ENCODE measurements around the gene DBNDD2. TPM values are rescaled to one million over a fixed set of nuclear protein-coding genes. Genes with fewer than 3 reads are reported as not detected.

DBNDD2 gene
- total RNA-seq, 2 experiments from 2014 or later, result 13.2 to 15.7 TPM

DNA sequence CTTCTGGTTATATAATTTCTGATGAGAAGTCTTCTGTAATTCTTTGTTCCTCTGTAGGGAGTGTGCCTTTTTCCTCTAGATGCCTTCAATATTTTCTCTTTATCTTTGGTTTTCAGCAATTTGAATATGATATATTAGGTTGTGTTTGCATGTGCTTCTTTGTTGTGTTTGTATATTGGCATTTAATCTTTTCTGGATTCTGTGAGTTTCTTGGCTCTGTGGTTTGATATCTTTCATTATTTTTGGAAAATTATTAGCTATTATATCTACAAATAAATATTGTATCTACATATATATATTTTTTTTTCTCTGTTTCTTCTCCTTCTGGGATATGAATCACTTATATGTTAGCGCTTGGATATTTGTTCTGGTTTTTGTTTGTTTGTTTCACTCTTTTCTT lies 9.1 kb upstream of the DBNDD2 start:
- Histone ChIP-seq H3K27me3 (ENCODE audit: control insufficient read depth in 1 of 2, insufficient read depth in 2 of 2, low read length in 2 of 2) (no peaks in the 10 kb centered on the region), H3K27ac (ENCODE audit: low read depth in 1 of 2, low read length in 2 of 2) (no peak overlapping the region), H3K4me1 (ENCODE audit: insufficient read depth, low read length) (no peaks in the 10 kb centered on the region), H3K9me3 (ENCODE audit: control insufficient read depth in 1 of 2, insufficient read depth in 1 of 2, low read length in 2 of 2) (peaks cover 10 to 18% of the 10 kb centered on the region in 2 experiments), H3K36me3 (ENCODE audit: insufficient read depth, low read length) (peaks cover 6% of the 10 kb centered on the region), H3K4me3 (ENCODE audit: low read length) (no peak overlapping the region)
- intact Hi-C loops (cut with DNase I, micrococcal nuclease), result no loop called here
- DNase-seq, result no peak
- peaks cover 29% of the 10 kb centered on the region for H3K36me3 Mint-ChIP-seq (ENCODE audit: low read depth)
- CTCF ChIA-PET, result interaction anchor here (0.8 kb wide), 1 partner anchor 25 kb away, joined by 3 read pairs; no protein-coding TSS in a partner anchor
- TF ChIP-seq, protein P1, sequence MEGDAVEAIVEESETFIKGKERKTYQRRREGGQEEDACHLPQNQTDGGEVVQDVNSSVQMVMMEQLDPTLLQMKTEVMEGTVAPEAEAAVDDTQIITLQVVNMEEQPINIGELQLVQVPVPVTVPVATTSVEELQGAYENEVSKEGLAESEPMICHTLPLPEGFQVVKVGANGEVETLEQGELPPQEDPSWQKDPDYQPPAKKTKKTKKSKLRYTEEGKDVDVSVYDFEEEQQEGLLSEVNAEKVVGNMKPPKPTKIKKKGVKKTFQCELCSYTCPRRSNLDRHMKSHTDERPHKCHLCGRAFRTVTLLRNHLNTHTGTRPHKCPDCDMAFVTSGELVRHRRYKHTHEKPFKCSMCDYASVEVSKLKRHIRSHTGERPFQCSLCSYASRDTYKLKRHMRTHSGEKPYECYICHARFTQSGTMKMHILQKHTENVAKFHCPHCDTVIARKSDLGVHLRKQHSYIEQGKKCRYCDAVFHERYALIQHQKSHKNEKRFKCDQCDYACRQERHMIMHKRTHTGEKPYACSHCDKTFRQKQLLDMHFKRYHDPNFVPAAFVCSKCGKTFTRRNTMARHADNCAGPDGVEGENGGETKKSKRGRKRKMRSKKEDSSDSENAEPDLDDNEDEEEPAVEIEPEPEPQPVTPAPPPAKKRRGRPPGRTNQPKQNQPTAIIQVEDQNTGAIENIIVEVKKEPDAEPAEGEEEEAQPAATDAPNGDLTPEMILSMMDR (IDR thresholded peaks at IDR 0.05), result no peak
- no peak overlapping the region for H3K27ac Mint-ChIP-seq
- no peaks in the 10 kb centered on the region for H3K4me1 Mint-ChIP-seq (ENCODE audit: low read depth)
- H3K9me3 Mint-ChIP-seq, result peaks cover 11% of the 10 kb centered on the region
- no peaks in the 10 kb centered on the region for H3K27me3 Mint-ChIP-seq
- no peak for ATAC-seq (ENCODE audit: poor library complexity)
- POLR2A ChIA-PET, result no interaction called here
- H3K4me3 Mint-ChIP-seq, result no peak overlapping the region

DNA sequence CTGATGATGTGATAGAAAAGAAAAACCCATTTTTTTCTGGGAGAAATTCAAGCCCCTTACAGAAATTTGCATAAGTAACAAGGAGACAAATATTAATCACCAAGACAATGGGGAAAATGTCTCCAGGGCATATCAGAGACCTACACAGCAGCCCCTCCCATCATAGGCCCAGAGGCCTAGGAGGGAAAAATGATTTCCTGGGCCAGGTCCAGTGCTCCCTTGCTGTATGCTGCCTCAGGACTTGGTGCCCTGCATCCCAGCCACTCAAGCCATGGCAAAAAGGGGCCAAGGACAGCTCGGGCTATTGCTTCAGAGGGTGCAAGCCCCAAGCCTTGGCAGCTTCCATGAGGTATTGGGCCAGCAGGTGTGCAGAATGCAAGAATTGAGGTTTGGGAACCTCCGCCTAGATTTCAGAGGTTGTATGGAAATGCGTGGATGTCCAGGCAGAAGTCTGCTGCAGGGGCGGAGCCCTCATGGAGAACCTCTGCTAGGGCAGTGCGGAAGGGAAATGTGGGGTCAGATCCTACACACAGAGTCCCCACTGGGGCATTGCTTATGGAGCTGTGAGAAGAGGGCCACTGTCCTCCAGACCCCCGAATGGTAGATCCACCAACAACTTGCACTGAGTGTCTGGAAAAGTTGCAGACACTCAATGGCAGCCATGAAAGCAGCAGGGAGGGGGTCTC lies 7.6 kb upstream of the DBNDD2 start:
- ATAC-seq (ENCODE audit: poor library complexity) (no peak), DNase-seq (no peak)
- H3K27me3 Mint-ChIP-seq, result no peaks in the 10 kb centered on the region
- no peaks in the 10 kb centered on the region for H3K36me3 ChIP-seq (ENCODE audit: insufficient read depth, low read length)
- peaks cover 11% of the 10 kb centered on the region for H3K9me3 Mint-ChIP-seq
- H3K27ac Mint-ChIP-seq, result no peak overlapping the region
- H3K4me1 ChIP-seq (ENCODE audit: insufficient read depth, low read length), result peaks cover 6% of the 10 kb centered on the region
- H3K36me3 Mint-ChIP-seq (ENCODE audit: low read depth), result peaks cover 29% of the 10 kb centered on the region
- H3K4me1 Mint-ChIP-seq (ENCODE audit: low read depth), result peaks cover 9% of the 10 kb centered on the region
- H3K9me3 ChIP-seq (ENCODE audit: control insufficient read depth in 1 of 2, insufficient read depth in 1 of 2, low read length in 2 of 2), result peaks cover 10 to 18% of the 10 kb centered on the region in 2 experiments
- no peak overlapping the region for H3K4me3 ChIP-seq (ENCODE audit: low read length)
- TF ChIP-seq, protein P1 (IDR thresholded peaks at IDR 0.05), result no peak
- ChIA-PET POLR2A (no interaction called here), CTCF (no interaction called here)
- no peaks in the 10 kb centered on the region for H3K27me3 ChIP-seq (ENCODE audit: control insufficient read depth in 1 of 2, insufficient read depth in 2 of 2, low read length in 2 of 2)
- H3K27ac ChIP-seq (ENCODE audit: low read depth in 1 of 2, low read length in 2 of 2), result no peak overlapping the region
- intact Hi-C loops (cut with DNase I, micrococcal nuclease), result no loop called here
- H3K4me3 Mint-ChIP-seq, result no peak overlapping the region

DNA sequence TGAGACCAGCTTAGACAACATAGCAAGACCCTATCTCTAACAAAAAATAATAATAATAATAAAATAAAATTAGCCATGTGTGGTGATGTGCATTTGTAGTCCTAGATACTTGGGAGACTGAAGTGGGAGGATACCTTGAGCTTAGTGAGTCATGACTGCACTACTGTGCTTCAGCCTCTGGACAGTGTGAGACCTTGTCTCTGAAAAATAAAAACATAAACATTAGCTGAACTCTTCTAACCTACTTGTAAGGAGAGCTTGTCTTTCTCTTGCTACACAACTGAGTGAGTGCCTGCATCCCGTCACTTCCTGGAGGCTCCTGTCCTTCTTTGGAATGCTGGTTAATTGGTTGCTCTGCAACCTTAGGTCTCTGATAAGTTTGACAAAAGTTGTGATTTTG lies 5.1 kb upstream of the DBNDD2 start:
- intact Hi-C loops (cut with DNase I, micrococcal nuclease), result no loop called here
- H3K4me3 Mint-ChIP-seq, result no peak overlapping the region
- H3K4me1 ChIP-seq (ENCODE audit: insufficient read depth, low read length), result peaks cover 24% of the 10 kb centered on the region
- peaks cover 19% of the 10 kb centered on the region for H3K4me1 Mint-ChIP-seq (ENCODE audit: low read depth)
- no peak overlapping the region for H3K27ac ChIP-seq (ENCODE audit: low read depth in 1 of 2, low read length in 2 of 2)
- TF ChIP-seq, protein P1 (IDR thresholded peaks at IDR 0.05), result no peak
- no peaks in the 10 kb centered on the region for H3K27me3 ChIP-seq (ENCODE audit: control insufficient read depth in 1 of 2, insufficient read depth in 2 of 2, low read length in 2 of 2)
- H3K36me3 Mint-ChIP-seq (ENCODE audit: low read depth), result peaks cover 36% of the 10 kb centered on the region
- no peaks in the 10 kb centered on the region for H3K36me3 ChIP-seq (ENCODE audit: insufficient read depth, low read length)
- no peak for ATAC-seq (ENCODE audit: poor library complexity)
- no peak overlapping the region for H3K4me3 ChIP-seq (ENCODE audit: low read length)
- POLR2A ChIA-PET, result interaction anchor here (2.5 kb wide), 1 partner anchor 13 kb away, joined by 16 read pairs; the partner anchor contains the start of gene PIGT
- CTCF ChIA-PET, result no interaction called here
- H3K9me3 Mint-ChIP-seq, result peaks cover 11% of the 10 kb centered on the region
- no peaks in the 10 kb centered on the region for H3K27me3 Mint-ChIP-seq
- DNase-seq, result no peak
- no peak overlapping the region for H3K27ac Mint-ChIP-seq
- H3K9me3 ChIP-seq (ENCODE audit: control insufficient read depth in 1 of 2, insufficient read depth in 1 of 2, low read length in 2 of 2), result peaks cover 10 to 18% of the 10 kb centered on the region in 2 experiments

Measured in CD4-positive, alpha-beta T cell (primary cell).